Peyer's patch (tissue), 4 donors: ENCODE results near the gene DOCK10. TPM values are rescaled to one million over a fixed set of nuclear protein-coding genes. Genes with fewer than 3 reads are reported as not detected.

ENCODE experiments used
- DNase-seq, 3 donors: peaks; one replicate each; pipeline ENCODE4 v3.0.0-alpha.2; 2017 to 2019
- H3K27ac ChIP-seq, 4 donors: fragments of 200-600 bp; sonication (generic); one replicate each; pipeline ENCODE4 v1.5.1; 2016 to 2019
- H3K27me3 ChIP-seq, 2 donors: fragments of 200-600 bp; sonication (generic); one replicate each; pipeline ENCODE4 v1.5.1; 2019
- H3K36me3 ChIP-seq, 3 donors: fragments of 200-600 bp; sonication (generic); one replicate each; pipeline ENCODE4 v1.5.1; 2016 to 2019
- H3K4me1 ChIP-seq, 4 donors: fragments of 200-600 bp; sonication (generic); one replicate each; pipeline ENCODE4 v1.5.1; 2016 to 2019
- H3K4me3 ChIP-seq, 4 donors: fragments of 200-600 bp; sonication (generic); 1 replicate in 3 of 4; 2 replicates in 1 of 4; pipeline ENCODE4 v1.5.1; 2016 to 2019; ENCODE audit warnings: mild to moderate bottlenecking in 1 of 4
- H3K9me3 ChIP-seq, 4 donors: fragments of 200-600 bp; sonication (generic); one replicate each; pipeline ENCODE4 v1.5.1; 2016 to 2019; ENCODE audit warnings: mild to moderate bottlenecking in 1 of 4
- CTCF ChIP-seq, 6 experiments: fragments of 450-650 bp in 4 of 6; fragments of 200-600 bp in 2 of 6; sonication (generic) in 1 of 6; IDR thresholded peaks; one replicate each; pipeline ENCODE4 v1.5.1; 2017 to 2019; ENCODE audit warnings: antibody characterized with exemption in 6 of 6, mild to moderate bottlenecking in 3 of 6, moderate library complexity in 1 of 6
- POLR2A ChIP-seq, 2 donors: fragments of 450-650 bp; IDR thresholded peaks; one replicate each; pipeline ENCODE4 v1.5.1; 2017; ENCODE audit warnings: antibody characterized with exemption in 2 of 2, mild to moderate bottlenecking in 2 of 2, moderate library complexity in 2 of 2
- total RNA-seq, 4 donors: library from RNA; depleted of rRNA; stranded (reverse); fragments of >200 nt; gene quantifications; one replicate each; pipeline ENCODE4 v1.1.0, GENCODE V29; 2016

DOCK10 gene
- total RNA-seq, 4 donors from 2014 or later, result 14.6 to 97.4 (median 23.5) TPM

GRCh38 chr2:224851811-224852210 is 190.5 kb downstream of the DOCK10 start:
- H3K27me3 ChIP-seq, result no peaks in the 10 kb centered on the region
- no peak for DNase-seq
- TF ChIP-seq POLR2A (IDR thresholded peaks at IDR 0.05), result no peak
- no peak for TF ChIP-seq CTCF (IDR thresholded peaks at IDR 0.05)
- H3K36me3 ChIP-seq, result peaks cover 0 to 7% (median 0%) of the 10 kb centered on the region in 3 donors
- no peaks in the 10 kb centered on the region for H3K4me1 ChIP-seq
- H3K4me3 ChIP-seq, result no peak overlapping the region
- H3K9me3 ChIP-seq, result no peaks in the 10 kb centered on the region
- H3K27ac ChIP-seq, result no peak overlapping the region

GRCh38 chr2:224850081-224850480 is 192.2 kb downstream of the DOCK10 start:
- TF ChIP-seq CTCF (IDR thresholded peaks at IDR 0.05), result no peak
- no peak for TF ChIP-seq POLR2A (IDR thresholded peaks at IDR 0.05)
- H3K27ac ChIP-seq, result no peak overlapping the region
- no peaks in the 10 kb centered on the region for H3K4me1 ChIP-seq

GRCh38 chr2:224849264-224849663 is 193.0 kb downstream of the DOCK10 start:
- Histone ChIP-seq H3K9me3 (no peaks in the 10 kb centered on the region), H3K4me3 (no peak overlapping the region), H3K4me1 (no peaks in the 10 kb centered on the region), H3K27ac (no peak overlapping the region), H3K36me3 (peaks cover 0 to 19% (median 0%) of the 10 kb centered on the region in 3 donors), H3K27me3 (no peaks in the 10 kb centered on the region)
- TF ChIP-seq POLR2A (IDR thresholded peaks at IDR 0.05) (no peak), CTCF (IDR thresholded peaks at IDR 0.05) (no peak)
- no peak for DNase-seq

More at GRCh38 chr2:224850081-224850480, 192.2 kb downstream of the DOCK10 start:
- no peaks in the 10 kb centered on the region for H3K27me3 ChIP-seq
- no peaks in the 10 kb centered on the region for H3K9me3 ChIP-seq
- H3K36me3 ChIP-seq, result peaks cover 0 to 16% (median 0%) of the 10 kb centered on the region in 3 donors
- DNase-seq, result no peak
- no peak overlapping the region for H3K4me3 ChIP-seq

GRCh38 chr2:224847961-224848850 is 194.1 kb downstream of the DOCK10 start:
- no peaks in the 10 kb centered on the region for H3K4me1 ChIP-seq
- no peak for DNase-seq
- no peaks in the 10 kb centered on the region for H3K27me3 ChIP-seq
- no peak overlapping the region for H3K27ac ChIP-seq
- no peak for TF ChIP-seq POLR2A (IDR thresholded peaks at IDR 0.05)
- no peak for TF ChIP-seq CTCF (IDR thresholded peaks at IDR 0.05)
- H3K9me3 ChIP-seq, result no peaks in the 10 kb centered on the region
- H3K4me3 ChIP-seq, result no peak overlapping the region
- H3K36me3 ChIP-seq, result peaks cover 0 to 19% (median 0%) of the 10 kb centered on the region in 3 donors

GRCh38 chr2:224847381-224847780 is 194.9 kb downstream of the DOCK10 start:
- Histone ChIP-seq H3K27ac (no peak overlapping the region), H3K4me1 (no peaks in the 10 kb centered on the region), H3K9me3 (no peaks in the 10 kb centered on the region), H3K36me3 (peaks cover 0 to 19% (median 0%) of the 10 kb centered on the region in 3 donors), H3K4me3 (no peak overlapping the region), H3K27me3 (no peaks in the 10 kb centered on the region)
- no peak for DNase-seq
- TF ChIP-seq POLR2A (IDR thresholded peaks at IDR 0.05) (no peak), CTCF (IDR thresholded peaks at IDR 0.05) (no peak)
